ENCODE measurements around the gene EIF4EBP2. TPM values are rescaled to one million over a fixed set of nuclear protein-coding genes. Genes with fewer than 3 reads are reported as not detected.

EIF4EBP2 gene
- polyA plus RNA-seq, 2 of the 4 experiments (the other 2 are of a cell fraction), result 13.0 to 15.4 TPM

GRCh38 chr10:70466951-70467350, 63.0 kb downstream of the EIF4EBP2 start:
- peaks cover 5% of the 10 kb centered on the region for H3K4me1 ChIP-seq
- no peak overlapping the region for H3K4me3 ChIP-seq
- ChIA-PET POLR2A (no interaction called here), CTCF (interaction anchor here (1.2 to 19.9 kb wide), 4 partner anchors 17 to 293 kb away, joined by 5 to 376 read pairs (median 50); no protein-coding TSS in a partner anchor)
- TF ChIP-seq EHF (CRISPR knock-in tag; IDR thresholded peaks at IDR 0.05) (no peak), FOSL2 (IDR thresholded peaks at IDR 0.05) (no peak), FOSL2 (CRISPR knock-in tag; IDR thresholded peaks at IDR 0.05) (no peak), CHD2 (IDR thresholded peaks at IDR 0.05; ENCODE audit: low read length, partially characterized antibody) (no peak), JUN (IDR thresholded peaks at IDR 0.05) (no peak), HOXA7 (CRISPR knock-in tag; IDR thresholded peaks at IDR 0.05) (no peak), KDM1A (IDR thresholded peaks at IDR 0.05; ENCODE audit: low read depth) (no peak)
- DNase-seq (ENCODE audit: low read depth in 1 of 2, low spot score in 1 of 2), result no peak
- no peak overlapping the region for H3K4me2 ChIP-seq
- WGBS (ENCODE audit: missing lambda C conversion rate), result 55% methylated on average over 3 of the region's 3 CpGs
- no peaks in the 10 kb centered on the region for H3K9me3 ChIP-seq
- ATAC-seq, result no peak
- no peak overlapping the region for H3K27ac ChIP-seq
- FAIRE-seq, result no peak

GRCh38 chr10:70472799-70473454, 69.0 kb downstream of the EIF4EBP2 start:
- ChIA-PET POLR2A (no interaction called here), CTCF (interaction anchor here (0.6 to 3.3 kb wide), 4 partner anchors 11 to 316 kb away, joined by 3 to 28 read pairs (median 4); no protein-coding TSS in a partner anchor)
- no peak for DNase-seq (ENCODE audit: low read depth in 1 of 2, low spot score in 1 of 2)
- no peak overlapping the region for H3K4me3 ChIP-seq
- H3K4me2 ChIP-seq, result no peak overlapping the region
- H3K9me3 ChIP-seq, result no peaks in the 10 kb centered on the region
- no peak overlapping the region for H3K27ac ChIP-seq
- H3K4me1 ChIP-seq, result peaks cover 23% of the 10 kb centered on the region; the same call in 2 of the 3 replicates
- no peak for ATAC-seq
- FAIRE-seq, result no peak
- TF ChIP-seq TP53 (CRISPR knock-in tag; IDR thresholded peaks at IDR 0.05) (no peak), NR3C1 (IDR thresholded peaks at IDR 0.05) (no peak), HEYL (CRISPR knock-in tag; IDR thresholded peaks at IDR 0.05) (no peak), MYC (IDR thresholded peaks at IDR 0.05; ENCODE audit: borderline replicate concordance, low read length) (no peak), REST (IDR thresholded peaks at IDR 0.05) (no peak), USF2 (IDR thresholded peaks at IDR 0.05) (no peak), CHD4 (IDR thresholded peaks at IDR 0.05; ENCODE audit: borderline replicate concordance) (no peak), ZFP36 (IDR thresholded peaks at IDR 0.05; ENCODE audit: borderline replicate concordance, partially characterized antibody) (no peak), GATA3 (IDR thresholded peaks at IDR 0.05; ENCODE audit: borderline replicate concordance) (no peak), CBX2 (IDR thresholded peaks at IDR 0.05; ENCODE audit: borderline replicate concordance, low read depth) (no peak), CTCF (IDR thresholded peaks at IDR 0.05) (no peak), FOSL2 (IDR thresholded peaks at IDR 0.05) (no peak), FOSL2 (CRISPR knock-in tag; IDR thresholded peaks at IDR 0.05) (no peak), HOXB13 (CRISPR knock-in tag; IDR thresholded peaks at IDR 0.05; ENCODE audit: low read depth) (no peak), MAX (IDR thresholded peaks at IDR 0.05) (no peak)
- WGBS (ENCODE audit: missing lambda C conversion rate), result 37% methylated on average over 8 of the region's 8 CpGs
